MCF 10A (cell line): ENCODE data around the gene SERPINB6. TPM values are rescaled to one million over a fixed set of nuclear protein-coding genes. Genes with fewer than 3 reads are reported as not detected.
A peak's percentile ranks its signal among the peaks of the same experiment; 100 is the strongest.

ENCODE experiments used
- BruUV-seq: library from RNA; stranded (reverse); fragments of 400-500 nt; replicated peaks from 2 replicates; lab custom pipeline; 2021; lab: Mats Ljungman, UMichigan
- CTCF ChIA-PET: fragments of 300-600 bp; sonication (Branson Sonifier 250); formaldehyde crosslinking; extraction: SDS; loops from one replicate; lab custom pipeline; 2021; ENCODE audit warnings: antibody characterized with exemption, inconsistent platforms; lab: Yijun Ruan, JAX
- POLR2A ChIA-PET: fragments of 300-600, 350-650 bp; sonication (Branson Sonifier 250); formaldehyde crosslinking; extraction: SDS; loops from one replicate; lab custom pipeline; 2020; ENCODE audit warnings: antibody characterized with exemption, inconsistent platforms; lab: Yijun Ruan, JAX
- DNase-seq: peaks from one replicate; pipeline ENCODE4 v3.0.0-alpha.2; 2018; ENCODE audit not compliant: unreplicated experiment
- H3K27ac Mint-ChIP-seq: one replicate; pipeline ENCODE4 v1.8.0; 2022; ENCODE audit warnings: mild to moderate bottlenecking, low read depth, mixed read lengths; ENCODE audit not compliant: unreplicated experiment
- H3K27me3 Mint-ChIP-seq: one replicate; pipeline ENCODE4 v1.8.0; 2022; ENCODE audit warnings: mixed read lengths; ENCODE audit not compliant: insufficient read depth, unreplicated experiment
- H3K36me3 Mint-ChIP-seq: one replicate; pipeline ENCODE4 v1.8.0; 2022; ENCODE audit warnings: mild to moderate bottlenecking, moderate library complexity, mixed read lengths; ENCODE audit not compliant: insufficient read depth, unreplicated experiment
- H3K4me1 Mint-ChIP-seq: one replicate; pipeline ENCODE4 v1.8.0; 2022; ENCODE audit warnings: mixed read lengths; ENCODE audit not compliant: insufficient read depth, unreplicated experiment
- H3K4me3 Mint-ChIP-seq: one replicate; pipeline ENCODE4 v1.8.0; 2022; ENCODE audit warnings: mild to moderate bottlenecking, moderate library complexity, mixed read lengths; ENCODE audit not compliant: unreplicated experiment
- H3K9me3 Mint-ChIP-seq: one replicate; pipeline ENCODE4 v1.8.0; 2022; ENCODE audit warnings: mixed read lengths; ENCODE audit not compliant: unreplicated experiment
- intact Hi-C: fragments of 100-400 bp; cut with micrococcal nuclease; formaldehyde crosslinking; loops from 2 replicates; pipeline ENCODE4 v1.14.1; 2022
- total RNA-seq: library from RNA; stranded (reverse); gene quantifications from 2 replicates; pipeline ENCODE4 v1.2.3, GENCODE V29; 2022
- TF ChIP-seq, protein P1 (sequence below): fragments of 200-600 bp; IDR thresholded peaks from one replicate; pipeline ENCODE4 v1.8.0; 2022; ENCODE audit warnings: antibody characterized with exemption, mild to moderate bottlenecking; ENCODE audit not compliant: unreplicated experiment

Gene SERPINB6
- total RNA-seq, 1 experiment from 2014 or later, result 75.6 TPM

DNA sequence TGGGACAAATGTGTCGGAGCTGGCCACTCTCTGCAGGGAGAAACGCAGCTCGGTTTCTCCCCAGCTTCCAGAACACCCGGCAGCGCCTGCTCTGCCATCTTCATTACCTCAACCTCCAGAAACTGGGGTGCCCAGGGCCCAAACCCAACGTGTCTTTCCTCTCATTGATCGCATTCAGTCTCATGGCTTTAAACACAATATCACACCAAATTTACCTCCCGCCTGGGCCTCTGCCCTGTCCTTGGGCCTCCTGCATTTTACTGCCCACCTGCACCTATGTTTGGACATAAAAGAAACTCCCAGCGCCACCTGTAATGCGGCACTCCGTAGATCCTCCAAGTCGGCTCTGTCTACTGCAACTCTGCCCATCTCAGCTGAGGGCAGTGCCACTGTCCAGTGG is 22.2 kb downstream of the SERPINB6 start:
- Mint-ChIP-seq H3K4me3 (no peak overlapping the region), H3K9me3 (no peaks in the 10 kb centered on the region), H3K4me1 (no peaks in the 10 kb centered on the region), H3K36me3 (peaks cover 16% of the 10 kb centered on the region), H3K27ac (no peak overlapping the region), H3K27me3 (no peaks in the 10 kb centered on the region)
- intact Hi-C loops, result no loop called here
- ChIA-PET POLR2A (interaction anchor here (0.6 kb wide), 1 partner anchor 33 kb away, joined by 3 read pairs; no protein-coding TSS in a partner anchor), CTCF (interaction anchor here (1.5 kb wide), 1 partner anchor 18 kb away, joined by 3 read pairs; no protein-coding TSS in a partner anchor)
- no peak for DNase-seq
- TF ChIP-seq, protein P1, sequence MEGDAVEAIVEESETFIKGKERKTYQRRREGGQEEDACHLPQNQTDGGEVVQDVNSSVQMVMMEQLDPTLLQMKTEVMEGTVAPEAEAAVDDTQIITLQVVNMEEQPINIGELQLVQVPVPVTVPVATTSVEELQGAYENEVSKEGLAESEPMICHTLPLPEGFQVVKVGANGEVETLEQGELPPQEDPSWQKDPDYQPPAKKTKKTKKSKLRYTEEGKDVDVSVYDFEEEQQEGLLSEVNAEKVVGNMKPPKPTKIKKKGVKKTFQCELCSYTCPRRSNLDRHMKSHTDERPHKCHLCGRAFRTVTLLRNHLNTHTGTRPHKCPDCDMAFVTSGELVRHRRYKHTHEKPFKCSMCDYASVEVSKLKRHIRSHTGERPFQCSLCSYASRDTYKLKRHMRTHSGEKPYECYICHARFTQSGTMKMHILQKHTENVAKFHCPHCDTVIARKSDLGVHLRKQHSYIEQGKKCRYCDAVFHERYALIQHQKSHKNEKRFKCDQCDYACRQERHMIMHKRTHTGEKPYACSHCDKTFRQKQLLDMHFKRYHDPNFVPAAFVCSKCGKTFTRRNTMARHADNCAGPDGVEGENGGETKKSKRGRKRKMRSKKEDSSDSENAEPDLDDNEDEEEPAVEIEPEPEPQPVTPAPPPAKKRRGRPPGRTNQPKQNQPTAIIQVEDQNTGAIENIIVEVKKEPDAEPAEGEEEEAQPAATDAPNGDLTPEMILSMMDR, result no peak
- BruUV-seq, result no TSS peak

DNA sequence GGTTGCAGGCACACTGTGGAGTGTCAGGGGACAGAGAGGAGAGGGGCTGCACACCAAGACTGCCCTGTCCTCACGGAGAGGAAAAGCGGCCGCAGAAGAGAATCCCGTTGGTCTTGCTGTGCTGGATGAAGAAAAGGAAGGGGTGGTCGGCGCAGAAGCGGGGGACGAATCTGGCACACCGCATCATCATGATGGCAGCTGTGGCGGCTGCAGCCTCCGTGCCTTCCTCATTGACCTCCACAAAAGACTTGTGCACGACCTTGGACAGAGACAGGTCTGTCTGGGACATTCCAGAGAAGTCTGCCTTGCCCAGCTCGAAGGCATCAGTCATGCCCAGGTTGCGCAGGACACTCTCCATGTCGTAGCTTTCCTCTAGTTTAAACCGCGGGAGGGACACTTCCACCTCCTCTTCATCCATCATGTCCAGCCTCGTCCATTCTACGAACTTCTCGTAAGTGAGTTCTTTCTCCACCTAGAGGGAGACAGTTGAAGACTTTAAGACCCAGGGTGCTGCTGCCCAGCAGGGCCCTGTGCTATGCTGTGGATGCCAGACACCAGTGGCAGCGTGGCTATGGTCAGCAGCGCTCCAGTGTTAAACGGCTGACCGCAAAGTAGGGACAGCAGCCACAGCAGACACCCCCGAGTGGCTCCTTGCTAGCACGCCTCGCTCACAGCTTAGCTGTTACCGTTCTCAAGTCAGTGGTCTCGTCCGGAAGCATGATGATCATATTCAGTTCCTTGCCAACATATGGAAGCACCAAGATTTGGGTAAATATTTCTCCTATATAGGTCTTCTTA is 22.9 kb downstream of the SERPINB6 start:
- Mint-ChIP-seq H3K4me1 (no peaks in the 10 kb centered on the region), H3K9me3 (no peaks in the 10 kb centered on the region), H3K4me3 (no peak overlapping the region), H3K36me3 (peaks cover 16% of the 10 kb centered on the region), H3K27me3 (no peaks in the 10 kb centered on the region), H3K27ac (no peak overlapping the region)
- POLR2A ChIA-PET, result no interaction called here
- BruUV-seq, result TSS peak; percentile 95
- intact Hi-C loops, result no loop called here
- TF ChIP-seq, protein P1, result no peak
- CTCF ChIA-PET, result interaction anchor here (0.6 to 1.5 kb wide), 2 partner anchors 10 to 17 kb away, joined by 3 to 4 read pairs; no protein-coding TSS in a partner anchor
- no peak for DNase-seq

- BruUV-seq, result no TSS peak
- intact Hi-C loops, result no loop called here
- POLR2A ChIA-PET, result interaction anchor here (0.5 kb wide), 1 partner anchor 34 kb away, joined by 3 read pairs; no protein-coding TSS in a partner anchor
Observed at GRCh38 chr6:2947445-2947844, 23.9 kb downstream of the SERPINB6 start.

GRCh38 chr6:2945153-2945452 is 26.3 kb downstream of the SERPINB6 start:
- Mint-ChIP-seq H3K4me3 (no peak overlapping the region), H3K36me3 (no peaks in the 10 kb centered on the region), H3K4me1 (no peaks in the 10 kb centered on the region), H3K27ac (no peak overlapping the region), H3K9me3 (no peaks in the 10 kb centered on the region), H3K27me3 (no peaks in the 10 kb centered on the region)
- CTCF ChIA-PET, result interaction anchor here (2.3 to 2.8 kb wide), 2 partner anchors 13 to 99 kb away, joined by 7 to 8 read pairs; no protein-coding TSS in a partner anchor
- BruUV-seq, result no TSS peak
- intact Hi-C loops, result no loop called here
- POLR2A ChIA-PET, result no interaction called here
- TF ChIP-seq, protein P1, result no peak
- DNase-seq, result no peak

More at GRCh38 chr6:2947445-2947844, 23.9 kb downstream of the SERPINB6 start:
- no peak for DNase-seq
- H3K4me1 Mint-ChIP-seq, result no peaks in the 10 kb centered on the region
- CTCF ChIA-PET, result interaction anchor here (0.5 to 0.6 kb wide), 2 partner anchors 9 to 49 kb away, joined by 3 to 4 read pairs; no protein-coding TSS in a partner anchor
- H3K27ac Mint-ChIP-seq, result no peak overlapping the region
- TF ChIP-seq, protein P1, result no peak
- no peaks in the 10 kb centered on the region for H3K27me3 Mint-ChIP-seq
- no peaks in the 10 kb centered on the region for H3K9me3 Mint-ChIP-seq
- H3K4me3 Mint-ChIP-seq, result no peak overlapping the region
- H3K36me3 Mint-ChIP-seq, result peaks cover 12% of the 10 kb centered on the region
